ENCODE results near the gene CASS4.

GRCh38 chr20:56418385-56418861 lies 6.4 kb downstream of the CASS4 start:
- TF ChIP-seq, protein P1, sequence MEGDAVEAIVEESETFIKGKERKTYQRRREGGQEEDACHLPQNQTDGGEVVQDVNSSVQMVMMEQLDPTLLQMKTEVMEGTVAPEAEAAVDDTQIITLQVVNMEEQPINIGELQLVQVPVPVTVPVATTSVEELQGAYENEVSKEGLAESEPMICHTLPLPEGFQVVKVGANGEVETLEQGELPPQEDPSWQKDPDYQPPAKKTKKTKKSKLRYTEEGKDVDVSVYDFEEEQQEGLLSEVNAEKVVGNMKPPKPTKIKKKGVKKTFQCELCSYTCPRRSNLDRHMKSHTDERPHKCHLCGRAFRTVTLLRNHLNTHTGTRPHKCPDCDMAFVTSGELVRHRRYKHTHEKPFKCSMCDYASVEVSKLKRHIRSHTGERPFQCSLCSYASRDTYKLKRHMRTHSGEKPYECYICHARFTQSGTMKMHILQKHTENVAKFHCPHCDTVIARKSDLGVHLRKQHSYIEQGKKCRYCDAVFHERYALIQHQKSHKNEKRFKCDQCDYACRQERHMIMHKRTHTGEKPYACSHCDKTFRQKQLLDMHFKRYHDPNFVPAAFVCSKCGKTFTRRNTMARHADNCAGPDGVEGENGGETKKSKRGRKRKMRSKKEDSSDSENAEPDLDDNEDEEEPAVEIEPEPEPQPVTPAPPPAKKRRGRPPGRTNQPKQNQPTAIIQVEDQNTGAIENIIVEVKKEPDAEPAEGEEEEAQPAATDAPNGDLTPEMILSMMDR (IDR thresholded peaks at IDR 0.05) = no peak
- TF ChIP-seq JUN (IDR thresholded peaks at IDR 0.05) (no peak), RAD21 (conservative IDR thresholded peaks at IDR 0.05 in 1 of 2, IDR thresholded peaks at IDR 0.05 in 1 of 2) (no peak), BHLHE40 (IDR thresholded peaks at IDR 0.05; ENCODE audit: low read depth, low read length) (no peak), EP300 (IDR thresholded peaks at IDR 0.05) (no peak), RNF2 (IDR thresholded peaks at IDR 0.05; ENCODE audit: borderline replicate concordance, low read depth) (no peak)
